PFSK-1 (cell line): ENCODE results near the gene GLS.

Experiments
- FOXP2 ChIP-seq: optimal IDR thresholded peaks from 2 replicates; pipeline ENCODE3; 2011; ENCODE audit warnings: borderline replicate concordance, control low read depth, inconsistent platforms; ENCODE audit not compliant: insufficient read depth; ENCODE audit errors: extremely low read length, extremely low read depth
- POLR2AphosphoS5 ChIP-seq: IDR thresholded peaks from 2 replicates; pipeline ENCODE4 v1.6.1; 2012; ENCODE audit warnings: low read depth, mild to moderate bottlenecking, control low read depth, low read length, moderate library complexity
- SIN3A ChIP-seq: IDR thresholded peaks from 2 replicates; pipeline ENCODE4 v1.6.1; 2012; ENCODE audit warnings: mild to moderate bottlenecking, low read length, moderate library complexity, borderline replicate concordance; ENCODE audit not compliant: insufficient read depth
- TAF1 ChIP-seq: IDR thresholded peaks from 2 replicates; pipeline ENCODE4 v1.6.1; 2012; ENCODE audit warnings: low read length, control low read depth, borderline replicate concordance; ENCODE audit not compliant: insufficient read depth
- TF ChIP-seq, protein P1 (sequence below), 2 experiments: IDR thresholded peaks; 2 replicates each; pipeline versions ENCODE4 v1.6.1 to v1.8.0; 2011 to 2012; ENCODE audit warnings: low read depth in 2 of 2, low read length in 2 of 2, control low read depth in 1 of 2, inconsistent platforms in 1 of 2, mild to moderate bottlenecking in 1 of 2, moderate library complexity in 1 of 2; ENCODE audit not compliant: insufficient read depth in 1 of 2

DNA sequence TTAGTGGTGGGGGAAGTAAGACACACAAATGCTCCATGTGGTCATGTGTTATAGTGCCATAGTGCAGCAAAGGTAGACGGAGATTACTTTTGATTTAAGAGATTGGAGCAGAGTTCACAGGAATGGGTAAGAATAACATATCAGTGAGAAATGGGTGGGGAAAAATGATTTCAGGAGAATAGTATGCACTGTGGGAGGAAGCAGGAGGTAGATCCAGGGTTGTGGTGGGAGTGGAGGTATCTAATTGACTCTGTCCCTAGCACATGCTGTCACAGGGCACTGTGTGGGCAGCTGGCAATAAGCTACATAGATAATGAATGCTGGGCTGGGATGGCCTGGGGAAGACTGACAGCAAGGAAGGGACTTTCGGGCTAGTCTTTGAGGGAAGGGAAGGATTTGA is 68.0 kb downstream of the GLS start:
- no peak for TF ChIP-seq POLR2AphosphoS5
- TF ChIP-seq, protein P1, sequence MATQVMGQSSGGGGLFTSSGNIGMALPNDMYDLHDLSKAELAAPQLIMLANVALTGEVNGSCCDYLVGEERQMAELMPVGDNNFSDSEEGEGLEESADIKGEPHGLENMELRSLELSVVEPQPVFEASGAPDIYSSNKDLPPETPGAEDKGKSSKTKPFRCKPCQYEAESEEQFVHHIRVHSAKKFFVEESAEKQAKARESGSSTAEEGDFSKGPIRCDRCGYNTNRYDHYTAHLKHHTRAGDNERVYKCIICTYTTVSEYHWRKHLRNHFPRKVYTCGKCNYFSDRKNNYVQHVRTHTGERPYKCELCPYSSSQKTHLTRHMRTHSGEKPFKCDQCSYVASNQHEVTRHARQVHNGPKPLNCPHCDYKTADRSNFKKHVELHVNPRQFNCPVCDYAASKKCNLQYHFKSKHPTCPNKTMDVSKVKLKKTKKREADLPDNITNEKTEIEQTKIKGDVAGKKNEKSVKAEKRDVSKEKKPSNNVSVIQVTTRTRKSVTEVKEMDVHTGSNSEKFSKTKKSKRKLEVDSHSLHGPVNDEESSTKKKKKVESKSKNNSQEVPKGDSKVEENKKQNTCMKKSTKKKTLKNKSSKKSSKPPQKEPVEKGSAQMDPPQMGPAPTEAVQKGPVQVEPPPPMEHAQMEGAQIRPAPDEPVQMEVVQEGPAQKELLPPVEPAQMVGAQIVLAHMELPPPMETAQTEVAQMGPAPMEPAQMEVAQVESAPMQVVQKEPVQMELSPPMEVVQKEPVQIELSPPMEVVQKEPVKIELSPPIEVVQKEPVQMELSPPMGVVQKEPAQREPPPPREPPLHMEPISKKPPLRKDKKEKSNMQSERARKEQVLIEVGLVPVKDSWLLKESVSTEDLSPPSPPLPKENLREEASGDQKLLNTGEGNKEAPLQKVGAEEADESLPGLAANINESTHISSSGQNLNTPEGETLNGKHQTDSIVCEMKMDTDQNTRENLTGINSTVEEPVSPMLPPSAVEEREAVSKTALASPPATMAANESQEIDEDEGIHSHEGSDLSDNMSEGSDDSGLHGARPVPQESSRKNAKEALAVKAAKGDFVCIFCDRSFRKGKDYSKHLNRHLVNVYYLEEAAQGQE (IDR thresholded peaks at IDR 0.05; ENCODE audit: insufficient read depth in 1 of 2, low read depth in 2 of 2, low read length in 2 of 2) = no peak
- no peak for TF ChIP-seq TAF1
- no peak for TF ChIP-seq SIN3A
- no peak for TF ChIP-seq FOXP2
